Endodermal cell (in vitro differentiated cells): ENCODE data around the gene TMTC1. TPM values are rescaled to one million over a fixed set of nuclear protein-coding genes. Genes with fewer than 3 reads are reported as not detected.

ENCODE experiments used
- DNase-seq: peaks from one replicate; pipeline ENCODE4 v3.0.0-alpha.2; 2017
- H3K27ac ChIP-seq: 2 replicates; pipeline ENCODE4 v1.5.1; 2013; ENCODE audit warnings: mild to moderate bottlenecking, low read depth, low read length, moderate library complexity
- H3K27me3 ChIP-seq: 2 replicates; pipeline ENCODE4 v1.6.1; 2013; ENCODE audit warnings: mild to moderate bottlenecking, low read length, moderate library complexity; ENCODE audit not compliant: insufficient read depth, control insufficient read depth, poor library complexity, severe bottlenecking
- H3K36me3 ChIP-seq: 2 replicates; pipeline ENCODE4 v1.7.0; 2013; ENCODE audit warnings: mild to moderate bottlenecking, low read length, moderate library complexity; ENCODE audit not compliant: control insufficient read depth, insufficient read depth
- H3K4me1 ChIP-seq: one replicate; pipeline ENCODE4 v1.7.0; 2013; ENCODE audit warnings: low read length; ENCODE audit not compliant: control insufficient read depth, insufficient read depth
- H3K4me3 ChIP-seq: 2 replicates; pipeline ENCODE4 v1.5.1; 2013; ENCODE audit warnings: mild to moderate bottlenecking, low read length, moderate library complexity
- H3K9ac ChIP-seq: 2 replicates; pipeline ENCODE4 v1.6.1; 2013; ENCODE audit warnings: mild to moderate bottlenecking, low read length, moderate library complexity; ENCODE audit not compliant: poor library complexity, severe bottlenecking; ENCODE audit errors: extremely low read depth
- H3K9me3 ChIP-seq: 2 replicates; pipeline ENCODE4 v1.6.1; 2013; ENCODE audit warnings: mild to moderate bottlenecking, low read length, moderate library complexity; ENCODE audit not compliant: control insufficient read depth
- H3K27ac Mint-ChIP-seq: 2 replicates; pipeline ENCODE4 v1.8.0; 2020; ENCODE audit warnings: mixed read lengths
- H3K27me3 Mint-ChIP-seq: 2 replicates; pipeline ENCODE4 v1.8.0; 2021; ENCODE audit warnings: mild to moderate bottlenecking, mixed read lengths; ENCODE audit not compliant: insufficient read depth
- H3K36me3 Mint-ChIP-seq: 2 replicates; pipeline ENCODE4 v1.8.0; 2020; ENCODE audit warnings: low read depth, mixed read lengths
- H3K4me1 Mint-ChIP-seq: 2 replicates; pipeline ENCODE4 v1.8.0; 2020; ENCODE audit warnings: mixed read lengths
- H3K4me3 Mint-ChIP-seq: 2 replicates; pipeline ENCODE4 v1.8.0; 2020; ENCODE audit warnings: mild to moderate bottlenecking, moderate library complexity, mixed read lengths
- H3K9me3 Mint-ChIP-seq: 2 replicates; pipeline ENCODE4 v1.8.0; 2020; ENCODE audit warnings: mild to moderate bottlenecking, mixed read lengths
- CTCF ChIP-seq: fragments of 200-600 bp; sonication (generic); conservative IDR thresholded peaks from 2 replicates; pipeline ENCODE4 v1.5.0; 2021; ENCODE audit warnings: antibody characterized with exemption, mild to moderate bottlenecking
- WGBS, 2 experiments: methylation state at CpG; one replicate each; pipeline versions ENCODE4 v1.1.5 to v1.1.7; 2013; ENCODE audit warnings: missing lambda C conversion rate in 2 of 2, mixed read lengths in 1 of 2; ENCODE audit not compliant: insufficient coverage in 1 of 2, insufficient read length in 1 of 2; 5-methylcytosine and 5-hydroxymethylcytosine counted together
- total RNA-seq, 2 donors: library from RNA; stranded (reverse); fragmentation: NEBNext Ultra II Directional in 1 of 2; extraction: Animal tissue kit (Norgen Biotek cat#: 25700) in 1 of 2; gene quantifications; 2 replicates in 1 of 2; 3 replicates in 1 of 2; pipeline ENCODE4 v1.2.1, GENCODE V29; 2021

Gene TMTC1
- total RNA-seq, 2 donors from 2014 or later, result 31.6 to 71.0 TPM

GRCh38 chr12:29460082-29460481, 323.7 kb downstream of the TMTC1 start:
- no peak for DNase-seq
- WGBS, 2 experiments, result 94 to 100% methylated on average over 1 to 2 of the region's 2 CpGs
- no peaks in the 10 kb centered on the region for H3K9me3 ChIP-seq
- TF ChIP-seq CTCF, result no peak
- Mint-ChIP-seq H3K27me3 (no peaks in the 10 kb centered on the region), H3K27ac (no peak overlapping the region), H3K4me3 (no peak overlapping the region), H3K36me3 (no peaks in the 10 kb centered on the region), H3K9me3 (peaks cover 6% of the 10 kb centered on the region), H3K4me1 (no peaks in the 10 kb centered on the region)
- no peak overlapping the region for H3K9ac ChIP-seq
- no peaks in the 10 kb centered on the region for H3K36me3 ChIP-seq
- H3K4me1 ChIP-seq, result no peaks in the 10 kb centered on the region
- H3K27ac ChIP-seq, result no peak overlapping the region
- H3K4me3 ChIP-seq, result no peak overlapping the region
- H3K27me3 ChIP-seq, result no peaks in the 10 kb centered on the region

- Histone ChIP-seq H3K4me1 (no peaks in the 10 kb centered on the region), H3K27ac (no peak overlapping the region), H3K27me3 (no peaks in the 10 kb centered on the region), H3K36me3 (no peaks in the 10 kb centered on the region), H3K4me3 (no peak overlapping the region), H3K9me3 (no peaks in the 10 kb centered on the region), H3K9ac (no peak overlapping the region)
- H3K9me3 Mint-ChIP-seq, result peaks cover 6% of the 10 kb centered on the region
- no peaks in the 10 kb centered on the region for H3K36me3 Mint-ChIP-seq
- H3K27me3 Mint-ChIP-seq, result peaks cover 2% of the 10 kb centered on the region
- no peak for DNase-seq
- 90% methylated on average over 1 of the region's 1 CpG; no CpG with 5 or more reads in 1 of the 2 experiments for WGBS, 2 experiments
- H3K27ac Mint-ChIP-seq, result no peak overlapping the region
- TF ChIP-seq CTCF, result no peak
- no peaks in the 10 kb centered on the region for H3K4me1 Mint-ChIP-seq
- no peak overlapping the region for H3K4me3 Mint-ChIP-seq
Observed at GRCh38 chr12:29455087-29455486, 328.7 kb downstream of the TMTC1 start.

GRCh38 chr12:29451888-29452287, 331.9 kb downstream of the TMTC1 start:
- no peaks in the 10 kb centered on the region for H3K27me3 ChIP-seq
- no peak overlapping the region for H3K27ac ChIP-seq
- no peaks in the 10 kb centered on the region for H3K4me1 ChIP-seq
- DNase-seq, result no peak
- no peaks in the 10 kb centered on the region for H3K4me1 Mint-ChIP-seq
- no peaks in the 10 kb centered on the region for H3K36me3 Mint-ChIP-seq
- WGBS, 2 experiments, result 95 to 100% methylated on average over 1 to 2 of the region's 2 CpGs
- H3K36me3 ChIP-seq, result no peaks in the 10 kb centered on the region
- no peaks in the 10 kb centered on the region for H3K9me3 Mint-ChIP-seq
- H3K27me3 Mint-ChIP-seq, result peaks cover 2% of the 10 kb centered on the region
- H3K9me3 ChIP-seq, result no peaks in the 10 kb centered on the region
- no peak overlapping the region for H3K4me3 Mint-ChIP-seq
- no peak overlapping the region for H3K4me3 ChIP-seq
- no peak overlapping the region for H3K27ac Mint-ChIP-seq
- TF ChIP-seq CTCF, result no peak
- no peak overlapping the region for H3K9ac ChIP-seq
